Neural crest cell (in vitro differentiated cells): Measurements from ENCODE around the gene TCERG1L. TPM values are rescaled to one million over a fixed set of nuclear protein-coding genes. Genes with fewer than 3 reads are reported as not detected.

Source experiments
- DNase-seq: peaks from one replicate; pipeline ENCODE4 v3.0.0; 2021; ENCODE audit warnings: low read depth, mixed read lengths, low spot score
- H3K27ac Mint-ChIP-seq: one replicate; pipeline ENCODE4 v1.8.0; 2021; ENCODE audit warnings: mild to moderate bottlenecking, mixed read lengths; ENCODE audit not compliant: unreplicated experiment
- H3K27me3 Mint-ChIP-seq: 2 replicates; pipeline ENCODE4 v1.8.0; 2021; ENCODE audit warnings: low read depth, mild to moderate bottlenecking, mixed read lengths
- H3K36me3 Mint-ChIP-seq: 2 replicates; pipeline ENCODE4 v1.8.0; 2021; ENCODE audit warnings: low read depth, mild to moderate bottlenecking, mixed read lengths
- H3K4me1 Mint-ChIP-seq: 2 replicates; pipeline ENCODE4 v1.8.0; 2021; ENCODE audit warnings: mixed read lengths
- H3K4me3 Mint-ChIP-seq: one replicate; pipeline ENCODE4 v1.8.0; 2021; ENCODE audit warnings: mild to moderate bottlenecking, mixed read lengths
- H3K9me3 Mint-ChIP-seq: 2 replicates; pipeline ENCODE4 v1.8.0; 2021; ENCODE audit warnings: mixed read lengths
- CTCF ChIP-seq: fragments of 200-600 bp; sonication (generic); conservative IDR thresholded peaks from 2 replicates; pipeline ENCODE4 v1.5.0; 2021; ENCODE audit warnings: antibody characterized with exemption, mild to moderate bottlenecking
- total RNA-seq: library from RNA; stranded (reverse); gene quantifications from 2 replicates; pipeline ENCODE4 v1.2.1, GENCODE V29; 2021

TCERG1L gene
- total RNA-seq, 1 donor from 2014 or later, result 0.96 TPM

- Mint-ChIP-seq H3K27me3 (no peaks in the 10 kb centered on the region), H3K4me3 (no peak overlapping the region), H3K36me3 (no peaks in the 10 kb centered on the region), H3K27ac (no peak overlapping the region), H3K9me3 (no peaks in the 10 kb centered on the region), H3K4me1 (no peaks in the 10 kb centered on the region)
- no peak for DNase-seq
- TF ChIP-seq CTCF, result no peak
Observed at GRCh38 chr10:131264110-131264788, 47.3 kb downstream of the TCERG1L start.

GRCh38 chr10:131261890-131262475 lies 49.5 kb downstream of the TCERG1L start:
- no peaks in the 10 kb centered on the region for H3K9me3 Mint-ChIP-seq
- no peak overlapping the region for H3K4me3 Mint-ChIP-seq
- TF ChIP-seq CTCF, result no peak
- H3K27me3 Mint-ChIP-seq, result no peaks in the 10 kb centered on the region
- no peak overlapping the region for H3K27ac Mint-ChIP-seq
- no peak for DNase-seq
- no peaks in the 10 kb centered on the region for H3K4me1 Mint-ChIP-seq
- no peaks in the 10 kb centered on the region for H3K36me3 Mint-ChIP-seq

- Mint-ChIP-seq H3K4me1 (no peaks in the 10 kb centered on the region), H3K36me3 (no peaks in the 10 kb centered on the region), H3K9me3 (no peaks in the 10 kb centered on the region), H3K4me3 (no peak overlapping the region), H3K27me3 (no peaks in the 10 kb centered on the region), H3K27ac (peak overlapping the region; percentile 38)
- no peak for DNase-seq
- TF ChIP-seq CTCF, result no peak
Observed at GRCh38 chr10:131260452-131261211, 50.9 kb downstream of the TCERG1L start.

GRCh38 chr10:131260031-131260430 lies 51.5 kb downstream of the TCERG1L start:
- H3K27me3 Mint-ChIP-seq, result peaks cover 3% of the 10 kb centered on the region
- no peak for TF ChIP-seq CTCF
- H3K4me1 Mint-ChIP-seq, result no peaks in the 10 kb centered on the region
- H3K36me3 Mint-ChIP-seq, result no peaks in the 10 kb centered on the region
- H3K27ac Mint-ChIP-seq, result no peak overlapping the region
- H3K4me3 Mint-ChIP-seq, result no peak overlapping the region
- DNase-seq, result no peak
- H3K9me3 Mint-ChIP-seq, result no peaks in the 10 kb centered on the region

GRCh38 chr10:131259535-131259934 lies 52.0 kb downstream of the TCERG1L start:
- no peak overlapping the region for H3K27ac Mint-ChIP-seq
- H3K9me3 Mint-ChIP-seq, result no peaks in the 10 kb centered on the region
- no peak for TF ChIP-seq CTCF
- no peak for DNase-seq
- H3K36me3 Mint-ChIP-seq, result no peaks in the 10 kb centered on the region
- peaks cover 5% of the 10 kb centered on the region for H3K27me3 Mint-ChIP-seq
- H3K4me3 Mint-ChIP-seq, result no peak overlapping the region
- no peaks in the 10 kb centered on the region for H3K4me1 Mint-ChIP-seq
